Raji (cell line): ENCODE data around the gene TBC1D22A.

Source experiments
- POLR2A ChIP-seq: IDR thresholded peaks from 2 replicates; pipeline ENCODE4 v1.6.1; 2011; ENCODE audit warnings: low read depth, low read length, control low read depth; ENCODE audit not compliant: insufficient read depth

The TBC1D22A gene, protein sequence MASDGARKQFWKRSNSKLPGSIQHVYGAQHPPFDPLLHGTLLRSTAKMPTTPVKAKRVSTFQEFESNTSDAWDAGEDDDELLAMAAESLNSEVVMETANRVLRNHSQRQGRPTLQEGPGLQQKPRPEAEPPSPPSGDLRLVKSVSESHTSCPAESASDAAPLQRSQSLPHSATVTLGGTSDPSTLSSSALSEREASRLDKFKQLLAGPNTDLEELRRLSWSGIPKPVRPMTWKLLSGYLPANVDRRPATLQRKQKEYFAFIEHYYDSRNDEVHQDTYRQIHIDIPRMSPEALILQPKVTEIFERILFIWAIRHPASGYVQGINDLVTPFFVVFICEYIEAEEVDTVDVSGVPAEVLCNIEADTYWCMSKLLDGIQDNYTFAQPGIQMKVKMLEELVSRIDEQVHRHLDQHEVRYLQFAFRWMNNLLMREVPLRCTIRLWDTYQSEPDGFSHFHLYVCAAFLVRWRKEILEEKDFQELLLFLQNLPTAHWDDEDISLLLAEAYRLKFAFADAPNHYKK

DNA sequence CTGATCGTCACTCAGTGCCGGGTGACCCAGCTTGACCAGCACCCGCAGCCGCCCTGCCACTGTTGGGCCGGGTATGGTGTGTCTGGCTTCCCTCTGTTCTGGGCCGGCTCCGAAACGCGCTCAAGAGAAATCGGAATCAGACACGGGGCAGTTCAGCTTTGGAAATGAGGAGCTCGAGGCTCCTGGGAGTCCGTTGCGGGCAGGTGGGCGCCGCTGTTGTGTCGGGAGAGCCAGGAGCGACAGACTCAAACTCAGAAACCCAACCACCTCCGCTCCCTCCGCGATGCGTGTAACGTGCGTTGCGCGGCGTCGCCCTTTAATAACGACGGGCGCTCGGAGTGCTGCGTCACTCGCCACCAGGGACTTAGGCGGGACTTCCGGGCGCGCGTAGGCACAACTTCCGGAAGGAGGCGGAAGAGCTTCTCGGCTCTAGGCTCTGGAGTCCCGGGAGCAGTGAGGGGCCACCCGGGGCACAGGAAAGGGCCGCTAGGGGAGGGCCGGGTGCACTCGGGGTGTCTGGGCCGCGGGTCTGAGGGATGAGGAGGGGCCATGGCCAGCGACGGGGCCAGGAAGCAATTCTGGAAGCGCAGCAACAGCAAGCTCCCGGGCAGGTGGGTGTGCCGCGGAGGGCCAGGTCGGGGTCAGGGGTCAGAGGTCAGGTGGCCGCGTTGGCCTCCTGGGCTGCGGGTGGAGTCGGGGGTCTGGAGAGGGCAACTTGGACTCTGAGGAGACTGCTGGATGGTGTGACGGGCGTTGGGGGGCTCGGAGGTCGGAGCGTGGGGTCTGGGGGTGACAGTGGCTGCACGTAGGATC lies at the start of gene TBC1D22A:
Gene TBC1D22A, plus strand, starts transcription at position 413 of the 813 bp plus-strand sequence. Its CDS starts 137 bp downstream, at position 550.
- TF ChIP-seq POLR2A = peak; percentile 97

DNA sequence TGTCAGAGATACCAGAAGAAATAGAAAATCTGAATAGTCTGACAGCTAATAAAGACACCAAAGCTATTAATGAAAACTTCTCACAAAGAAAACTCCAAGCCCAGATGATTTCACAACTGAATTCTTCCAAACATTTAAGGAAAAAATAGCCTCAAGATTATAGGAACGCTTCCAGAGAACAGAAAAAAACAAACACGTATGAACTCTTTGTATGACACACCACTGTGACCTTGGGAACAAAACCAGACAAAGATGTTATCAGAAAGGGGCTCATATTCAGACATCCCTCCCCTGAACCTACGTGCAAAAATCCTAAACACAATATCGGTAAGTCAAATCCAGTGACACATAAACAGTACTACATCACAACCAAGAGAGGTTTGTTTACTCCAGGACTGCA lies 47.9 kb upstream of the TBC1D22A start:
- no peak for TF ChIP-seq POLR2A

DNA sequence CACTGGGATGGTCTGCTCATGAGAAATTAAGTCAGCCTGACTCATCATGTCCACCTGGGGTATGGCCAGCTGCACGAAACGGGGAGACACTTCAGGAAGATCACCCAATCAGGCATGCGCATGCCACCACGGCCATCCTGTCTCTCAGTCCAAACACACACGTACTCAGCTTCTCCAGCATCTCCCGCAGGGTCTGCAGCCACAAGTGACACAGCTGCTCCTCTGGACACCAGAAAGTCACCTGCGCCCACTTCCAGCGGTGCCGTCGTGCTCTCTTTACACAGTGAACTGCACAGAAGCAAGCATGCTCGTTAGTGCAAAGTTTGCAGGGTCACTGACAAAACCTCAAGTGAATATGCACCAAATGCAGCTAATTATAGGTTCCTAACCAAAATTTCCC lies 42.5 kb upstream of the TBC1D22A start:
- TF ChIP-seq POLR2A = no peak

DNA sequence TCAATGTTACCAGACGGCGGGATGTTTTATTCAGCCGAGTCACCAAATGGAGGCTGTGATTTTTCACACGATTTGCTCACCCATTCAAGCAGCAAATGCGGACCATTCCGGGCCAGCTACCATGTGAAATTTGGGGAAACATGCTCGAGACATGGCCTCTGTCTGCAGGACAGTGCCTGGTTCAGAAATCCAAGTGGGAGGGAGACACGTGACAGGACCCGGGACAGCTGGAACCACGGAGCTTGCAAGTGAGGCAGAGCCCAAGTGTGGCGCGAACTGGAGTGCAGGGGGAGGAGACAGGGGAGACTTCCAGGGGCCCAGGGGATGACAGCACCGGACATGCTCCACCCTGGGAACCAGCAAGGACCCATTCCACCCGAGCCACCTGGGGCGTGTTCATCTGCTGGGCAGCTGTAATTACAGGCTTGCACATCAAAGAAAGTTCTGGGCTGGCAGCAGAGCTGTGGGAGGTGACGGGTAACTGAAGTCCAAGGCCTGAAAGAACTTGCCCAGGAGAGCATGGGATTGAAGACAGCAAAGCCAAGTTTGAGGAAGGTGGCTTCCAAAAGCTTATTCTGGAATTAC lies 40.9 kb upstream of the TBC1D22A start:
- TF ChIP-seq POLR2A = no peak

DNA sequence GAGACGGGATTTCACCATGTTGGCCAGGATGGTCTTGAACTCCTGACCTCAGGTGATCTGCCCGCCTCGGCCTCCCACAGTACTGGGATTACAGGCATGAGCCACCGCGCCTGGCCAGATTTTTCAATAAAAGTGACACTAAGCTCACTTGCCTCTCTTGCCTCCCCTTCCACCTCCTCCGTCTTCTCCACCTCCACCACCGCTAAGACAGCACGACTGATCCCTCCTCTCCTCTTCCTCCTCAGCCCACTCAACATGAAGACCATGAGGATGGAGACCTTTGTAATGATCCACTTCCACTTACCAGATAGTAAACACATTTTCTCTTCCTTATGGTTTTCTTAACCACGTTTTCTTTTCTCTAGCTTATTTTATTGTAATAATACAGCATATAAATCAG lies 38.6 kb upstream of the TBC1D22A start:
- TF ChIP-seq POLR2A = no peak

DNA sequence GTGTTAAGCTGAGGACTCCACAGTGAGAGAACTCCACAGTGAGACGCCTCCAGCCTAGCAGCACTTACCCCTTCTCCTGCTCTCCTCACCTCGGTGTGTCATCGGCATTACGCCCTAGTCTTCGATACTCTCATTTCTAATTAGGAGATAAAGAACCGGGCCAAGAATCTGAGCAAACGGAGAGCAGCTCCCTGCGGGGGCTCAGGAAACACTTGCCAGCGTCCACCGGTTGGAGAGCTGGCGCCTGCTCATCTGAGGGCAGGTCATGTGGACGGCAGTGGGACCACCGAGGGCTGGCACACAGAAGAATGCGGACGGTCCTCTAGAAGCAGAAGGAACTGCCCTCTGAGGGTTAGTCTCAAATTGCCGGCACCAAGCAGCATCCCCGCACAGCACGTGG lies 37.4 kb upstream of the TBC1D22A start:
- no peak for TF ChIP-seq POLR2A

DNA sequence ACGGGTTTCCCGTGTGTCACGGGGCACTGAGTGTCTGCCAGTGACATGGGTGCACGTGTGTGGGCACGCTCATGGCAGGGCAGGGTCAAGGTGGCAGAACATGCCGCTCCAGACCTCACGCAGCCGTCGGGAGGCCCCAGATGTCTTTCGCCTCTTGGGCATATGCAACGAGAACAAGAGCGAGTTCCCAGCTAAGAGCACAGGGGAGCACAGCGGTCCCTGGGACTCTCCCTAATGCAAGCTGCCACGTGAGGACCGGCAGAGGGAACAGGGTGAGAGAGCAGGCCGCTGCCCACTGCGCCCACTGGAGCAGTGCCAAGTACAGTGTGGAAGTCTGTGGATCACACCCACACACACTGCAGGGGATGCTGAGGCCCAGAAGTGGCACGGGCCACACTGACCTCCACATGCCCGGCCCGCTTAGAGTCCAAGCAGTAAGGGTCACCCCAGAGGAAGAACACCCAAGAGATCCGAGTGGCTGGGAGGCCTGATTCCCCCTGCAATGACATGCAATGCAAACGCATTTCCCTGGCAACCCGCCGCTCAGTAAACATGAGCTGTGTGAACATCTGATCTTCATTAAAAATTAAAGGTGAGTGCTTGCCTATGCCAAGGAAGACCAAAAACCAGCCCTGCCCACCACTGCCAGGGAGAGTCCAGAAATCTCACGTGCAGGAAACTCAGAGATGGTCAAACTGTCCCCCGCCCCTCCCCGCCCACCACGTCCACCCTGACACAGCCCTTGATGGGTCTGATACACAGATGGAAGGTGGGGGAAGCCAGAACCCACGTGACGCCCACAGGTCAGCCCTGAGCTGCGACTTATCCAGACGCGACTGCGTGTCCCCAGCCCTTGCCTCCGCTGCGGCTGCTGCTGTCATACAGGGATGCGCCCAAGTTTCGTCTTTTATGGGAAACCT lies 36.1 kb upstream of the TBC1D22A start:
- TF ChIP-seq POLR2A = no peak

DNA sequence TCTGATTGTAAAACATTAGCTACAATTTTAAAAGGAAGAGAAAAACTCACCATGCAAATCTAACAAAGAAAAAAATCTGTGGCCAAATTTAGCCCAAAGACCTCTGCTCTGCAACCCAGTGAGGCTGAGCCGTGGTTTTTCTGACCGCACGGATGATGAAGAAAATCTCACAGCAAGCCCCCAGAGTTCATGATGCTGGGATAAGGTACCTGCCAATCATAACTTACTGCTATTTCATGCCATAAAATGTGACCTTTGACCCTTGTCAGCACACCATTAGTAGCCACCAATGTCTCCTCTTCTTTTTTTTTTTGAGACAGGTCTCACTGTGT lies 35.5 kb upstream of the TBC1D22A start:
- no peak for TF ChIP-seq POLR2A

DNA sequence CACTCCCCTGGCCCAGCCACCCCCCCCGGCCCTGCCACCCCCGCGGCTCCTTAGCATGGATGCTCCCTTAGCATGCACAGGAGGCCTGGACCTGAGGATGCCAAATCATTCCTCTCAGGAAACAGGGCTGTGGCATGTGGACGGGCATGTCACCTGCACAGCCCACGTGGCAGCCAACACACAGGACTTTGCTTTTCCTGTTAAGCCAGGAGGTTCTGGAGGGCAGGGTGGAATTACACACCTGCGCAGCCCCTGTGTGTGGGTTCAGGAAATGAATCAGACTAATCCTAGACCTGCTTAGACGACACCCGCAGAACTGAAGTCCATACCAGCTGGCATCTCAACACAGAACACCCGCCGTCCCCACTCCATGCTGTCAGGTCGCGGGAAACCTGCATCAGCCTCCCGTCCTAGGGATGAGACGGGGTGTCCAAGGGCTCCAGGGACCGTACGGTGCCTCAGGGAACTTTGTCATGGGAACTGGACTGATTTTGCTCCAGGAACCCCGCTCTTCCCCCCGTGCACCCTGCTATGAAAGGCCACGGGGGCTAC lies 34.6 kb upstream of the TBC1D22A start:
- no peak for TF ChIP-seq POLR2A

DNA sequence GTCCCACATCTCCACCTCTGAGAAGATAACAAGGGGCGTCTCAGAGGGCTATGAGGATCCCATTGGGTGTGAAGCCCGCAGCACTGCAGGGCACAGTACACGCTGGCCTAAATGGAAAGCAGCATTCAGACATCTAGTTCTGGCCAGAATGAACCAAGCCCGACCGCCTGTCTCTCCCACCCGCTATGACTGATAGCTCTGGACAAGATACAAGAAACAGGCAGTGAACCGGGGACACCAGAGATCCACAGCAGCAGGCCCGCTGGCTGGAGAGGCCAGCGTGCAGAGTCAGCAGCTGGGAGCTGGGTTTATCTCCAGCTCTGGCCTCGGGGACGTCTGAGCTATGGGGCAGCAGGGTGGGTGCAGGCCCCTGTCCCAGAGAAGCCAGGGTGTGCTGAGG lies 34.0 kb upstream of the TBC1D22A start:
- no peak for TF ChIP-seq POLR2A

DNA sequence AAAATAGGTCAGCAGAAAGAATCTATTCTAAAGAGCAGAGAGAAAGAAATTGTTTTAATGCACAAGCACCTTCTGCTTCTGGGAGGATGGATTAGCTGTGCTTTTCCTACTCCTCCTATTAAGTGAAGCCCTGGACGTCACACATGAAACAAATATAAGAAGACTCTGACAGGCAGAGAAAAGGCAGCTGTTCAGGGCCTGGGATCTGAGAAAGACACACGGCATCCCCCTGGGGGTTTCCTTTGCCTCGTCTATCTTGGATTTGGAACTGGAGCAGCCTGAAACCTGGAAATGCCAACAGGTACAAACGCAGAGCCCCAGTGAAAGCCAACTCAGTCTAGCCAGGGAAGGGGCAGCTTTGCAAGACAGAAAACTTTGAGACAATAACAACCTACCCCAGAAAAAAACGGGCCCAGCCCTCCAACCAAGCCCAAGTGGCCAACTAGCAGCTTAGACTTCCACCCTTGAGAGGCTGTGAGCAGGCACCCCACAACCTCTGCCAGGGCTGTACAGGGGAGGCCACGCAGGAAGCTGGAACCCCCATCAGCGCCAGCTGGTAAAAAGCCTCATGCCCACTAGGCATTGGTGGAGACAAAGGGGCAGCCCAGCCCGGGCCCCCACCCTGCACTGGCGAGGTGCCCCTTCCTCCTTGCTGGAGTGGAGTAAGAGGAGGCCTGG lies 31.7 kb upstream of the TBC1D22A start:
- TF ChIP-seq POLR2A = no peak

DNA sequence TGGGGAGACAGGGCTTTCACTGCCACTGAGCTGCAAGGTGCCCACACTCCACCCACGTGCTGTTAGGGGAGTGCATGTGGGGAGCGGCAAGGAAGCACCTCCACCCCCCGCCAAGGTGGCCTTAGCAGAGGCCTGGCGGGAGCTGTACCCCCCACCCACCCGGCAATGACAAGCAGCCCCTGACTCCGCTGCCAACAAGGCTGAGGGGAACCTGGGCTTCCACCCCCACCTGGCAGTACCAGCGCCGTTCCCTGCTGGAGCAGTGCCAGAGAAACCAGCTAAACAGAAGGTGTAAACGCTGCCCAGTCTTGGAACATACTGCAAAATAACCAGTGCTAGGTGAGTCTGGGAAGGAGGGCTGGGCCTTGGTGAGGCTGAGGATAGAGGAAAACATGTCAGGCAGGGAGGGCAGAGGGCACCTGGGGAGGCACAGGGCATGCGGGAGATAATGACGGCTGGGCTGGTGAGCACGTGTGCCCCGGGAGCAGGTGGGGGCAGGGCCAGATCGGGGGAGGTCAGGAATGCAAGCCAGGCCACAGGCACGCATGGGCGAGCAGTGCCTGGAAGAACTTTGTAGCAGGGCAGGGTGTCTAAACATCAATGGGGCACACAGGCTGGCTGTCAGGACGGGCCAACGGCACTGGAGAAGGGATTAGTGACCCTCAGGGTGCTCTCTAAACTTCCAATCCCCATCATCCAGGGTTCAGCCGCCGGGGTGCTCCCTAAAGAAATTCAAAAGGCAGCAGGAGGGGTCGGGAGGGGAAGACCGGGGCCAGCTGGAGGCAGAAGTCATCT lies 31.0 kb upstream of the TBC1D22A start:
- no peak for TF ChIP-seq POLR2A

DNA sequence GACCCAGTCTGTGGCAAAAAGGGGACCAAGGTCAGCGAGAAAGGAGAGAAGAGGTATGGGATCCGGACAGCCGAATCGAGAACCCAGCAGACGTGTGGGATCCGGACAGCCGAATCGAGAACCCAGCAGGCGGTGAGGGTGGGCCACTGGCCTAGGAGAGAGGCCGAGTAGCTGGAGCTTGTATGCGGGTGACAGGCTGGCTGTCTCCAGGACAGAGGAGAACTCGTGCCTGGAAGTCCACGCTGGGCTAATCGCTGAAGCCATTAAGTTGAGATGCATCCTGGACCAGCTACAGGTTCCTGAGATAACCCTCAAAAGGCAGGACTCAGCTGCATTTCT lies 30.4 kb upstream of the TBC1D22A start:
- TF ChIP-seq POLR2A = no peak
